Memory B cell (primary cell): ENCODE results near the gene ZBED2.

Source experiments
- ATAC-seq: fragments of 150-1000 bp; cut with Tn5 transposase; 2 replicates; pipeline ENCODE4 v1.10.0; 2021; ENCODE audit warnings: low read depth, mild to moderate bottlenecking, moderate library complexity
- DNase-seq, 2 donors: peaks; one replicate each; pipeline ENCODE4 v3.0.0; 2022; ENCODE audit warnings: low spot score in 2 of 2
- H3K27ac Mint-ChIP-seq: one replicate; pipeline ENCODE4 v1.8.0; 2022; ENCODE audit warnings: mild to moderate bottlenecking, moderate library complexity, mixed read lengths
- H3K27me3 Mint-ChIP-seq: one replicate; pipeline ENCODE4 v1.8.0; 2022; ENCODE audit warnings: mixed read lengths
- H3K36me3 Mint-ChIP-seq: one replicate; pipeline ENCODE4 v1.8.0; 2022; ENCODE audit warnings: mild to moderate bottlenecking, mixed read lengths
- H3K4me1 Mint-ChIP-seq: one replicate; pipeline ENCODE4 v1.8.0; 2022; ENCODE audit warnings: mixed read lengths
- H3K4me3 Mint-ChIP-seq: one replicate; pipeline ENCODE4 v1.8.0; 2022; ENCODE audit warnings: mild to moderate bottlenecking, moderate library complexity, mixed read lengths
- H3K9me3 Mint-ChIP-seq: one replicate; pipeline ENCODE4 v1.8.0; 2022; ENCODE audit warnings: mixed read lengths

The ZBED2 gene

GRCh38 chr3:111594205-111594604 is 941 bp downstream of the ZBED2 start:
- Mint-ChIP-seq H3K27ac (peak overlapping the region; percentile 86), H3K36me3 (no peaks in the 10 kb centered on the region), H3K4me3 (peak overlapping the region; percentile 67), H3K9me3 (no peaks in the 10 kb centered on the region), H3K4me1 (peaks cover 24% of the 10 kb centered on the region), H3K27me3 (peaks cover 5% of the 10 kb centered on the region)
- DNase-seq (no peak), ATAC-seq (no peak)

GRCh38 chr3:111593666-111594065 is 1.5 kb downstream of the ZBED2 start:
- H3K36me3 Mint-ChIP-seq = no peaks in the 10 kb centered on the region
- DNase-seq (no peak), ATAC-seq (no peak)
- peaks cover 5% of the 10 kb centered on the region for H3K27me3 Mint-ChIP-seq
- no peaks in the 10 kb centered on the region for H3K9me3 Mint-ChIP-seq
- H3K27ac Mint-ChIP-seq = peak overlapping the region; percentile 86
- H3K4me3 Mint-ChIP-seq = peak overlapping the region; percentile 67
- H3K4me1 Mint-ChIP-seq = peaks cover 24% of the 10 kb centered on the region

GRCh38 chr3:111592936-111593335 is 2.2 kb downstream of the ZBED2 start:
- ATAC-seq = no peak
- H3K36me3 Mint-ChIP-seq = no peaks in the 10 kb centered on the region
- peak overlapping the region; percentile 86 for H3K27ac Mint-ChIP-seq
- H3K9me3 Mint-ChIP-seq = no peaks in the 10 kb centered on the region
- DNase-seq = no peak
- H3K4me3 Mint-ChIP-seq = peak overlapping the region; percentile 67
- peaks cover 24% of the 10 kb centered on the region for H3K4me1 Mint-ChIP-seq
- peaks cover 5% of the 10 kb centered on the region for H3K27me3 Mint-ChIP-seq

- Mint-ChIP-seq H3K9me3 (no peaks in the 10 kb centered on the region), H3K4me3 (no peak overlapping the region), H3K27ac (no peak overlapping the region), H3K36me3 (no peaks in the 10 kb centered on the region), H3K27me3 (peaks cover 5% of the 10 kb centered on the region), H3K4me1 (peaks cover 24% of the 10 kb centered on the region)
- DNase-seq (no peak), ATAC-seq (no peak)
Observed at GRCh38 chr3:111592143-111592542, 3.0 kb downstream of the ZBED2 start.

- DNase-seq (no peak), ATAC-seq (no peak)
- Mint-ChIP-seq H3K4me3 (no peak overlapping the region), H3K27ac (no peak overlapping the region), H3K9me3 (no peaks in the 10 kb centered on the region), H3K36me3 (no peaks in the 10 kb centered on the region), H3K4me1 (peaks cover 24% of the 10 kb centered on the region), H3K27me3 (peaks cover 5% of the 10 kb centered on the region)
Observed at GRCh38 chr3:111591555-111591954, 3.6 kb downstream of the ZBED2 start.

- peaks cover 3% of the 10 kb centered on the region for H3K36me3 Mint-ChIP-seq
- no peaks in the 10 kb centered on the region for H3K9me3 Mint-ChIP-seq
- peak; percentile 41 for ATAC-seq
- no peak overlapping the region for H3K27ac Mint-ChIP-seq
- DNase-seq = no peak
- H3K4me1 Mint-ChIP-seq = peaks cover 17% of the 10 kb centered on the region
- H3K27me3 Mint-ChIP-seq = peaks cover 5% of the 10 kb centered on the region
- no peak overlapping the region for H3K4me3 Mint-ChIP-seq
Observed at GRCh38 chr3:111590143-111590491, 5.0 kb downstream of the ZBED2 start.

GRCh38 chr3:111589303-111590142 is 5.6 kb downstream of the ZBED2 start:
- peaks cover 11% of the 10 kb centered on the region for H3K4me1 Mint-ChIP-seq
- ATAC-seq (no peak), DNase-seq (no peak)
- H3K36me3 Mint-ChIP-seq = peaks cover 5% of the 10 kb centered on the region
- peaks cover 5% of the 10 kb centered on the region for H3K27me3 Mint-ChIP-seq
- no peak overlapping the region for H3K27ac Mint-ChIP-seq
- no peak overlapping the region for H3K4me3 Mint-ChIP-seq
- H3K9me3 Mint-ChIP-seq = no peaks in the 10 kb centered on the region

- peaks cover 5% of the 10 kb centered on the region for H3K36me3 Mint-ChIP-seq
- no peak overlapping the region for H3K27ac Mint-ChIP-seq
- DNase-seq (no peak), ATAC-seq (no peak)
- peaks cover under 1% of the 10 kb centered on the region for H3K27me3 Mint-ChIP-seq
- no peak overlapping the region for H3K4me3 Mint-ChIP-seq
- peaks cover 2% of the 10 kb centered on the region for H3K4me1 Mint-ChIP-seq
- no peaks in the 10 kb centered on the region for H3K9me3 Mint-ChIP-seq
Observed at GRCh38 chr3:111588527-111588926, 6.6 kb downstream of the ZBED2 start.

GRCh38 chr3:111585217-111585616 is 9.9 kb downstream of the ZBED2 start:
- Mint-ChIP-seq H3K4me3 (no peak overlapping the region), H3K4me1 (no peaks in the 10 kb centered on the region), H3K36me3 (peaks cover 5% of the 10 kb centered on the region), H3K27ac (no peak overlapping the region), H3K27me3 (no peaks in the 10 kb centered on the region), H3K9me3 (no peaks in the 10 kb centered on the region)
- DNase-seq = no peak
- ATAC-seq = no peak

- Mint-ChIP-seq H3K4me1 (no peaks in the 10 kb centered on the region), H3K27ac (no peak overlapping the region), H3K4me3 (no peak overlapping the region), H3K27me3 (no peaks in the 10 kb centered on the region), H3K9me3 (no peaks in the 10 kb centered on the region), H3K36me3 (peaks cover 5% of the 10 kb centered on the region)
- DNase-seq (no peak), ATAC-seq (no peak)
Observed at GRCh38 chr3:111584744-111585143, 10.4 kb downstream of the ZBED2 start.

- DNase-seq = no peak
- ATAC-seq = no peak
- H3K27ac Mint-ChIP-seq = no peak overlapping the region
- H3K9me3 Mint-ChIP-seq = no peaks in the 10 kb centered on the region
- H3K4me3 Mint-ChIP-seq = no peak overlapping the region
- no peaks in the 10 kb centered on the region for H3K27me3 Mint-ChIP-seq
- peaks cover 3% of the 10 kb centered on the region for H3K4me1 Mint-ChIP-seq
- H3K36me3 Mint-ChIP-seq = peaks cover 5% of the 10 kb centered on the region
Observed at GRCh38 chr3:111582120-111582474, 13.0 kb downstream of the ZBED2 start.

GRCh38 chr3:111581403-111582119 is 13.6 kb downstream of the ZBED2 start:
- no peak overlapping the region for H3K27ac Mint-ChIP-seq
- ATAC-seq (no peak), DNase-seq (no peak)
- H3K4me1 Mint-ChIP-seq = peaks cover 3% of the 10 kb centered on the region
- H3K9me3 Mint-ChIP-seq = no peaks in the 10 kb centered on the region
- H3K4me3 Mint-ChIP-seq = no peak overlapping the region
- H3K27me3 Mint-ChIP-seq = no peaks in the 10 kb centered on the region
- H3K36me3 Mint-ChIP-seq = peaks cover 5% of the 10 kb centered on the region

- ATAC-seq = no peak
- H3K4me3 Mint-ChIP-seq = no peak overlapping the region
Observed at GRCh38 chr3:111579495-111579894, 15.7 kb downstream of the ZBED2 start.

GRCh38 chr3:111578867-111579266 is 16.3 kb downstream of the ZBED2 start:
- Mint-ChIP-seq H3K4me1 (peaks cover 3% of the 10 kb centered on the region), H3K27me3 (no peaks in the 10 kb centered on the region), H3K9me3 (no peaks in the 10 kb centered on the region)

More at GRCh38 chr3:111579495-111579894, 15.7 kb downstream of the ZBED2 start:
- Mint-ChIP-seq H3K27me3 (no peaks in the 10 kb centered on the region), H3K9me3 (no peaks in the 10 kb centered on the region), H3K27ac (peak overlapping the region; percentile 32), H3K4me1 (peaks cover 3% of the 10 kb centered on the region), H3K36me3 (no peaks in the 10 kb centered on the region)
- DNase-seq = no peak

More at GRCh38 chr3:111578867-111579266, 16.3 kb downstream of the ZBED2 start:
- no peaks in the 10 kb centered on the region for H3K36me3 Mint-ChIP-seq
- ATAC-seq (no peak), DNase-seq (no peak)
- H3K27ac Mint-ChIP-seq = peak overlapping the region; percentile 32
- no peak overlapping the region for H3K4me3 Mint-ChIP-seq
